Dedifferentiated amniotic fluid mesenchymal stem cell (primary cell): ENCODE measurements around the gene KCNJ16.
"Not testable (repeated sequence)": the region's sequence is repeated elsewhere in the genome, so short reads cannot be mapped to it uniquely, and the experiment has no call there.

Experiments
- DNase-seq: peaks from one replicate; pipeline ENCODE4 v3.0.0-alpha.2; 2016; ENCODE audit errors: extremely low spot score

The KCNJ16 gene

GRCh38 chr17:70074956-70075355 lies at the start of gene KCNJ16:
Gene KCNJ16, plus strand, starts transcription at chr17:70075225. Its CDS starts 56,863 bp downstream, at chr17:70132088.
- no peak for DNase-seq

GRCh38 chr17:70028397-70028796 lies 46.6 kb upstream of the KCNJ16 start:
- DNase-seq: no peak

- DNase-seq: no peak
These were observed 45.9 kb upstream of the KCNJ16 start for GRCh38 chr17:70028978-70029767.

- DNase-seq: no peak
These were observed 44.7 kb upstream of the KCNJ16 start for GRCh38 chr17:70030371-70030770.

- no peak for DNase-seq
These were observed 43.7 kb upstream of the KCNJ16 start for GRCh38 chr17:70031341-70031740.

- DNase-seq: no peak
These were observed 41.9 kb upstream of the KCNJ16 start for GRCh38 chr17:70033165-70033564.

- DNase-seq: no peak
These were observed 40.9 kb upstream of the KCNJ16 start for GRCh38 chr17:70034158-70034557.

GRCh38 chr17:70037498-70037897 lies 37.5 kb upstream of the KCNJ16 start:
- no peak for DNase-seq

GRCh38 chr17:70040336-70040735 lies 34.7 kb upstream of the KCNJ16 start:
- no peak for DNase-seq

- DNase-seq: no peak
These were observed 34.0 kb upstream of the KCNJ16 start for GRCh38 chr17:70041061-70041460.

- no peak for DNase-seq
These were observed 33.5 kb upstream of the KCNJ16 start for GRCh38 chr17:70041540-70041939.

GRCh38 chr17:70045780-70046179 lies 29.2 kb upstream of the KCNJ16 start:
- not testable (repeated sequence) for DNase-seq

GRCh38 chr17:70047619-70048419 lies 27.2 kb upstream of the KCNJ16 start:
- DNase-seq: no peak

GRCh38 chr17:70049801-70050591 lies 25.0 kb upstream of the KCNJ16 start:
- no peak for DNase-seq

GRCh38 chr17:70050931-70051330 lies 24.1 kb upstream of the KCNJ16 start:
- no peak for DNase-seq

- no peak for DNase-seq
These were observed 21.5 kb upstream of the KCNJ16 start for GRCh38 chr17:70053241-70054234.

GRCh38 chr17:70055000-70055399 lies 20.0 kb upstream of the KCNJ16 start:
- DNase-seq: no peak

- DNase-seq: no peak
These were observed 16.0 kb upstream of the KCNJ16 start for GRCh38 chr17:70059071-70059470.

- DNase-seq: no peak
These were observed 15.4 kb upstream of the KCNJ16 start for GRCh38 chr17:70059649-70060048.

- DNase-seq: no peak
These were observed 14.6 kb upstream of the KCNJ16 start for GRCh38 chr17:70060415-70060814.

- DNase-seq: no peak
These were observed 7.9 kb upstream of the KCNJ16 start for GRCh38 chr17:70067134-70067533.
